Right lobe of liver (tissue), 6 donors: ENCODE measurements around the gene GFOD1. TPM values are rescaled to one million over a fixed set of nuclear protein-coding genes. Genes with fewer than 3 reads are reported as not detected.

Experiments used
- ATAC-seq, 4 donors: fragments of 200-7000 bp; cut with Tn5 transposase; one replicate each; pipeline ENCODE4 v1.9.1; 2020; ENCODE audit warnings: mild to moderate bottlenecking in 4 of 4, moderate library complexity in 4 of 4
- DNase-seq, 3 donors: peaks; one replicate each; pipeline ENCODE4 v3.0.0-alpha.2; 2020
- H3K27ac ChIP-seq, 3 donors: fragments of 200-600 bp; one replicate each; pipeline ENCODE4 v1.8.0; 2022
- H3K27me3 ChIP-seq, 2 donors: fragments of 200-600 bp; one replicate each; pipeline ENCODE4 v1.8.0; 2022
- H3K36me3 ChIP-seq, 4 donors: fragments of 200-600 bp; sonication (generic) in 1 of 4; one replicate each; pipeline versions ENCODE4 v1.5.1 to v1.8.0; 2017 to 2022; ENCODE audit warnings: control low read depth in 1 of 4
- H3K4me1 ChIP-seq, 4 donors: fragments of 200-600 bp; sonication (generic) in 1 of 4; one replicate each; pipeline versions ENCODE4 v1.5.1 to v1.8.0; 2017 to 2022; ENCODE audit warnings: control low read depth in 1 of 4
- H3K4me3 ChIP-seq, 3 donors: fragments of 200-600 bp; one replicate each; pipeline ENCODE4 v1.8.0; 2022
- H3K9me3 ChIP-seq, 4 donors: fragments of 200-600 bp; sonication (generic) in 1 of 4; one replicate each; pipeline versions ENCODE4 v1.5.1 to v1.8.0; 2017 to 2022; ENCODE audit warnings: control low read depth in 1 of 4
- CTCF ChIP-seq, 4 donors: fragments of 200-600 bp in 3 of 4; fragments of 450-650 bp in 1 of 4; IDR thresholded peaks; one replicate each; pipeline versions ENCODE4 v1.5.1 to v1.8.0; 2016 to 2022; ENCODE audit warnings: antibody characterized with exemption in 4 of 4, mild to moderate bottlenecking in 2 of 4
- POLR2A ChIP-seq: fragments of 450-650 bp; IDR thresholded peaks from one replicate; pipeline ENCODE4 v1.6.1; 2017; ENCODE audit warnings: antibody characterized with exemption, mild to moderate bottlenecking
- WGBS: methylation state at CpG from one replicate; pipeline ENCODE4 v1.1.6; 2018; ENCODE audit warnings: low coverage, low lambda C conversion rate; ENCODE audit not compliant: insufficient coverage; ENCODE audit errors: missing lambda C conversion rate; 5-methylcytosine and 5-hydroxymethylcytosine counted together
- intact Hi-C, 2 donors: fragments of 100-400 bp; cut with DNase I; formaldehyde crosslinking; loops; one replicate each; pipeline versions ENCODE4 v1.11.2 to v1.14.1; 2022
- total RNA-seq, 6 experiments: library from RNA; depleted of rRNA in 2 of 6; stranded (reverse); fragments of >200 nt in 2 of 6; fragmentation: NEBNext Ultra II Directional in 3 of 6; extraction: Animal tissue kit (Norgen Biotek cat#: 25700) in 3 of 6; gene quantifications; one replicate each; pipeline versions ENCODE4 v1.1.0 to v1.2.4, GENCODE V29; 2016 to 2023
- donor health status: DM: no; HTN: yes; CAD: no.
- donor health status: DM: no; HTN: no; CAD: no.
- donor health status: DM: no; HTN: no; CAD: no.
- donor health status: DM: no; HTN: yes; CAD: no.
- donor health status: DM: no; HTN: yes; CAD: no.

The GFOD1 gene
- total RNA-seq, 6 experiments from 2014 or later: 5.4 to 8.5 (median 7.5) TPM

GRCh38 chr6:13311155-13311554 is 176.2 kb downstream of the GFOD1 start:
- Histone ChIP-seq H3K36me3 (peaks cover 0 to 36% (median 5%) of the 10 kb centered on the region in 4 donors), H3K4me1 (no peaks in the 10 kb centered on the region), H3K27ac (no peak overlapping the region), H3K27me3 (no peaks in the 10 kb centered on the region), H3K9me3 (no peaks in the 10 kb centered on the region), H3K4me3 (no peak overlapping the region)
- intact Hi-C loops: no loop called here
- 38% methylated on average over 1 of the region's 1 CpG for WGBS
- no peak for TF ChIP-seq POLR2A
- no peak for TF ChIP-seq CTCF (IDR thresholded peaks at IDR 0.05)
- ATAC-seq (no peak), DNase-seq (no peak)

- WGBS: no CpG with 5 or more reads among the region's 1 CpG
- H3K27me3 ChIP-seq: no peaks in the 10 kb centered on the region
- H3K27ac ChIP-seq: peak overlapping the region in 1 of 3 donors; percentile 35
- H3K9me3 ChIP-seq: no peaks in the 10 kb centered on the region
- H3K36me3 ChIP-seq: peaks cover 0 to 41% (median 0%) of the 10 kb centered on the region in 4 donors
- H3K4me3 ChIP-seq: no peak overlapping the region
- intact Hi-C loops: no loop called here
- TF ChIP-seq POLR2A: no peak
- no peak for TF ChIP-seq CTCF (IDR thresholded peaks at IDR 0.05)
- ATAC-seq (no peak), DNase-seq (no peak)
- H3K4me1 ChIP-seq: peaks cover 0 to 6% (median 0%) of the 10 kb centered on the region in 4 donors
These were observed 179.1 kb downstream of the GFOD1 start for GRCh38 chr6:13308332-13308731.

Other genes with a start within 250 kb of the GFOD1 start
- gene TBC1D7, start 159.1 kb downstream of the GFOD1 start, total RNA-seq: 10 to 100 TPM in 2 of 6 experiments, 1 to 10 TPM in 4; 7.8 to 16.0 (median 9.7) TPM
- gene SIRT5, start 87.0 kb upstream of the GFOD1 start, total RNA-seq: 10 to 100 TPM in 4 of 6 experiments, 1 to 10 TPM in 2; 9.3 to 28.3 (median 15.5) TPM
- 10 to 100 TPM; 12.9 to 68.2 (median 25.1) TPM for gene NOL7, start 127.7 kb upstream of the GFOD1 start, total RNA-seq
- gene RANBP9, start 224.2 kb upstream of the GFOD1 start, total RNA-seq: 10 to 100 TPM; 14.1 to 17.9 (median 15.9) TPM